Measurements from ENCODE around the gene PTPRM.

Gene PTPRM

DNA sequence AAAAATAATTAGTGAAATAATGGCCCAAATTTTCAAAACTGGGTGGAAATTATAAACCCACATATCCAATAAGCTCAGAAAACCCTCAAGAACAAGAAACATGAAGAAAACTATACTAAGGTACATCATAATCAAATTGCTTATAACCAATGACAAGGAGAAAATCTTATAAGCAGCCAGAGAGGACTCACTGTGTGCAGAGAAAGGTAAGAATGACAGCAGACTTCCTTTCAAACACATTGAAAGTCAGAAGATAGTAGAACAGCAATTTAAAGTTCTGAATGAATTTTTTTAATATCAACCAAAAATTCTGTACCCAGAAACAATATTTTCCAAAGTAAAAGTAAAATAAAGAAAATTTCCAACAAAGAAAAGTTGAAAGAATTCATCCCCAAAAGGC is 844.4 kb downstream of the PTPRM start:
- POLR2A ChIA-PET, result no interaction called here
- CTCF ChIA-PET, result no interaction called here
- no peak for DNase-seq (ENCODE audit: extremely low spot score)
- TF ChIP-seq CTCF (IDR thresholded peaks at IDR 0.05; ENCODE audit: control extremely low read depth, extremely low read depth, low read depth, missing control alignments), result no peak

DNA sequence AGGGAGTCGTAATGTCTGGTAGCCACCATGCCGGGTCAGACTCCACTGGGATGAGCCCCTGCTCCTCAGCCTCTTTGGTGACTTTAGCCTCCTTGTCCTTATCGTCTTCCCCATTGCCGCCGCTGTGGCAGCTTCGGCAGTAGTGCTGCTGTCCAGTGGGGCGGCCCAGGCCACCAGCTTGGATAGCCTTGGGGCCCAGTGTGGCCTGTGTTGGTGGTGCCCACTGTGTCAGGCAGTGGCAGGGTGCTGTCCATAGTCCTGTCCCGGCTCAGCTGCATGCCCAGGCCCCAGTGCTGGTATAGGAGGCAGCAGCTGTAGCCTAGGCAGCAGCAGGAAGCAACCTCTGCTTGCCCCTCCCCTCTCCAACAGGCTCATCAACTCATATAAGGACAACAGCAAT is 845.0 kb downstream of the PTPRM start:
- no peak for TF ChIP-seq CTCF (IDR thresholded peaks at IDR 0.05; ENCODE audit: control extremely low read depth, extremely low read depth, low read depth, missing control alignments)
- POLR2A ChIA-PET, result no interaction called here
- no peak for DNase-seq (ENCODE audit: extremely low spot score)
- CTCF ChIA-PET, result no interaction called here

GRCh38 chr18:8413189-8413588 is 846.1 kb downstream of the PTPRM start:
- POLR2A ChIA-PET, result no interaction called here
- DNase-seq (ENCODE audit: extremely low spot score), result no peak
- no peak for TF ChIP-seq CTCF (IDR thresholded peaks at IDR 0.05; ENCODE audit: control extremely low read depth, extremely low read depth, low read depth, missing control alignments)
- CTCF ChIA-PET, result no interaction called here

- TF ChIP-seq CTCF (IDR thresholded peaks at IDR 0.05; ENCODE audit: control extremely low read depth, extremely low read depth, low read depth, missing control alignments), result no peak
- CTCF ChIA-PET, result no interaction called here
- POLR2A ChIA-PET, result no interaction called here
- no peak for DNase-seq (ENCODE audit: extremely low spot score)
Measured at GRCh38 chr18:8413751-8414150, 846.6 kb downstream of the PTPRM start.

DNA sequence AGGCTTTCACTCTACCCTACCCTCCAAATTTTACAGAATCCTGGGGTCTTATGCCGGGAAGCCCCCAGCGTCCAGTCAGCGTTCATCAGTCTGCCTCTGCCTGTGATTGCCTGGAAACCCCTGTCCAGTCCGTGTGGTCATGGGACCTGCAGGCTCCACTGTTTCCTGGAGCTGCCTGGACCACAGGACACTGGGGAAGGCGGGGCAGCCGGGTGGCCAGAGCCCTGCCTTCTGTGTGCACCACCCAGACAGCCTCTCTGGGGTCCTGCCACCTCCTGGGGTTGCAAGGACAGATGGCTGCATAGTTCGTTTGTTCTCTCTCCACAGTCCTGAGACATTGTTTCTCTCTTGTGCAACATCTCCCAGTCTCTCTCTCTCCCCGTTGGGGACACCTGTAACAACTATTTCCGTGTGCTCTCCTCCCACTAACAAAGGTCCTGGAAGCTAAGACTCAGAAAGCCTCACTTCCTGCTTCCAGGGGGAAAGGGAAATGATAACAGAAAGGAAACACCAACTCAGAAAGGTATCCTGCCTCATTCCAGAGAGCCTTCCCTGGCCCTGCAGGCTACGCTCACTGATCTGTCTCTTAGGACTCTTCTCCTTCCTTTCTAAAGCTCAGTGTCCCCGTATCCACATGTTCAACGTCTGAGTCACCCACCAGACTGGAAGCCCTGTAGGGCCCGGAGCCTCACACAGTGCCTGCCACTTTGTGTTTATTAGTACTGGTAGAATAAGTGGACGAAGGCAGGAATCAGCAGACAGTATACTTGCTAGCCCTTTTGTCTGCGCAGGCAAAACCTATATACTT is 849.3 kb downstream of the PTPRM start:
- ChIA-PET CTCF (no interaction called here), POLR2A (no interaction called here)
- DNase-seq (ENCODE audit: extremely low spot score), result no peak
- TF ChIP-seq CTCF (IDR thresholded peaks at IDR 0.05; ENCODE audit: control extremely low read depth, extremely low read depth, low read depth, missing control alignments), result no peak

GRCh38 chr18:8422391-8422790 is 855.3 kb downstream of the PTPRM start:
- POLR2A ChIA-PET, result no interaction called here

More at GRCh38 chr18:8422391-8422790, 855.3 kb downstream of the PTPRM start:
- no peak for TF ChIP-seq CTCF (IDR thresholded peaks at IDR 0.05; ENCODE audit: control extremely low read depth, extremely low read depth, low read depth, missing control alignments)
- CTCF ChIA-PET, result no interaction called here
- no peak for DNase-seq (ENCODE audit: extremely low spot score)
